K562 (cell line): ENCODE data around the gene HECW1. TPM values are rescaled to one million over a fixed set of nuclear protein-coding genes. Genes with fewer than 3 reads are reported as not detected.
A peak's percentile ranks its signal among the peaks of the same experiment; 100 is the strongest.

Experiments used
- ARID4B ChIP-seq: sonication (generic); formaldehyde crosslinking; IDR thresholded peaks from 2 replicates; pipeline ENCODE4 v1.8.0; 2022; ENCODE audit warnings: mild to moderate bottlenecking, missing genetic modification reagents
- BACH1 ChIP-seq: fragments of 200-800 bp; sonication (Bioruptor generic); IDR thresholded peaks from 2 replicates; pipeline ENCODE4 v1.6.1; 2016; ENCODE audit warnings: missing genetic modification characterization, missing compliant biosample characterization
- BDP1 ChIP-seq: IDR thresholded peaks from 3 replicates; pipeline ENCODE4 v1.6.1; 2011; ENCODE audit not compliant: insufficient read length, insufficient read depth
- CBFA2T3 ChIP-seq: fragments of 450-650 bp; IDR thresholded peaks from 2 replicates; pipeline ENCODE4 v1.6.1; 2017
- CEBPB ChIP-seq: fragments of 450-650 bp; IDR thresholded peaks from 2 replicates; pipeline ENCODE4 v1.6.1; 2016; ENCODE audit warnings: missing genetic modification characterization, missing compliant biosample characterization
- EP300 ChIP-seq: IDR thresholded peaks from 2 replicates; pipeline ENCODE4 v1.6.1; 2012; ENCODE audit warnings: low read length, improper control_type of control experiment
- GTF2A2 ChIP-seq: IDR thresholded peaks from 2 replicates; pipeline ENCODE4 v1.6.1; 2016; ENCODE audit warnings: mild to moderate bottlenecking, missing genetic modification characterization, missing compliant biosample characterization
- MAFK ChIP-seq: IDR thresholded peaks from 2 replicates; pipeline ENCODE4 v1.6.1; 2011; ENCODE audit warnings: low read length, improper control_type of control experiment
- MCM5 ChIP-seq: fragments of 450-650 bp; IDR thresholded peaks from 2 replicates; pipeline ENCODE4 v1.6.1; 2016; ENCODE audit warnings: low read depth
- MED1 ChIP-seq: sonication (generic); formaldehyde crosslinking; IDR thresholded peaks from 2 replicates; pipeline ENCODE4 v1.8.1; 2023; ENCODE audit warnings: missing genetic modification reagents, borderline replicate concordance
- MTA1 ChIP-seq: fragments of 450-650 bp; IDR thresholded peaks from 2 replicates; pipeline ENCODE4 v1.6.1; 2017; ENCODE audit warnings: borderline replicate concordance
- NFRKB ChIP-seq: fragments of 450-650 bp; IDR thresholded peaks from 2 replicates; pipeline ENCODE4 v1.6.1; 2016; ENCODE audit warnings: low read depth
- PRDM10 ChIP-seq: fragments of 450-650 bp; IDR thresholded peaks from 2 replicates; pipeline ENCODE4 v1.6.1; 2018; ENCODE audit not compliant: partially characterized antibody
- SAP30 ChIP-seq: fragments of 200-600 bp; sonication (generic); IDR thresholded peaks from 2 replicates; pipeline ENCODE4 v1.6.1; 2012; ENCODE audit warnings: borderline replicate concordance, low read depth, mild to moderate bottlenecking, moderate library complexity, low read length, control low read depth, inconsistent platforms; ENCODE audit not compliant: insufficient read depth, poor library complexity, severe bottlenecking
- ZKSCAN8 ChIP-seq: fragments of 200-800 bp; sonication (Bioruptor generic); IDR thresholded peaks from 2 replicates; pipeline ENCODE4 v1.6.1; 2016; ENCODE audit warnings: missing genetic modification characterization, missing compliant biosample characterization
- ZNF175 ChIP-seq: fragments of 200-800 bp; sonication (Bioruptor generic); IDR thresholded peaks from 2 replicates; pipeline ENCODE4 v1.6.1; 2016; ENCODE audit warnings: low read depth, mild to moderate bottlenecking, missing genetic modification characterization, missing compliant biosample characterization
- ZNF740 ChIP-seq, 3 experiments: fragments of 200-800 bp in 1 of 3; sonication (Bioruptor generic) in 1 of 3; sonication (generic) in 1 of 3; formaldehyde crosslinking in 1 of 3; IDR thresholded peaks; 2 replicates each; pipeline versions ENCODE4 v1.6.1 to v1.8.0; 2016 to 2022; ENCODE audit warnings: mild to moderate bottlenecking in 2 of 3, missing compliant biosample characterization in 2 of 3, missing genetic modification characterization in 2 of 3, missing genetic modification reagents in 1 of 3
- ZNF77 ChIP-seq: fragments of 250-450 bp; sonication (Bioruptor Pico); IDR thresholded peaks from 2 replicates; pipeline ENCODE4 v1.5.0; 2020
- polyA plus RNA-seq, 8 experiments: library from polyadenylated mRNA; depleted of rRNA in 4 of 8; stranded (reverse) in 5 of 8; unstranded in 3 of 8; fragments of >200 nt; fragmentation: Nextera tagmentation in 2 of 8; fragmentation: Illumina TruSeq in 1 of 8; extraction: Ambion mirVana in 2 of 8; extraction: Trizol in 1 of 8; gene quantifications; 2 replicates each; pipeline versions ENCODE4 v1.2.1 to v1.2.3, GENCODE V29; 2011 to 2014; ENCODE audit warnings: inconsistent platforms in 1 of 8, missing spikeins in 1 of 8
- total RNA-seq, 7 experiments: library from RNA; depleted of rRNA in 6 of 7; stranded (reverse); fragments of >200 nt in 6 of 7; fragmentation: Illumina TruSeq in 2 of 7; extraction: Trizol in 2 of 7; gene quantifications; 2 replicates each; pipeline versions ENCODE4 v1.2.1 to v1.2.3, GENCODE V29; 2011 to 2021; ENCODE audit warnings: low replicate concordance in 1 of 7
- TF ChIP-seq, protein P1 (sequence below): fragments of 450-650 bp; IDR thresholded peaks from 2 replicates; pipeline ENCODE4 v1.6.1; 2016; ENCODE audit warnings: borderline replicate concordance

Gene HECW1
- total and polyA plus RNA-seq, 9 of the 15 experiments (the other 6 are each of a cell fraction or from before 2014, with no cell fraction given) = 0.07 to 0.31 (median 0.13) TPM; not detected in 4

DNA sequence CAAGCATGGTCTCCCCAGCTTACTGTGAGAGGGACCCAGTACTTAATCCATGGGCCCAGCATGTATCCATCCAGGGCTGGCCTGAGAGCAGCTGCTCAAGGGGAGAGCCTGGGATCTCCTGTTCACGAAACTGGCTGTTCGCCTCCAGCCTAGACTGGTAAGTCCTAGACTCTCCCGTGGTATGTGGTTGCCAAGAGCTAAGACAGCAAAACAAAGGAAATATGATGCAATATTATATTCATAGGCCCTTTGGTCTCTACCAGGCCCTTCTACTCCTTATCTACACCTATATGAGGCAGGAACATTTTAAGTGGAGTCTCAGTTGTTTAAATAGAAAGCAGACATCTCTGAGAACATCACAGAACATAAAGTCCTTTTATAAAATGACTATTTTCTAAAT, 441.6 kb downstream of the HECW1 start (continued):
- TF ChIP-seq PRDM10 (no peak), MTA1 (no peak), MED1 (no peak), EP300 (0 out of 2 replicates have a peak, but pooled peaks have one; percentile 4), ZKSCAN8 (CRISPR knock-in tag) (no peak), ZNF740 (CRISPR knock-in tag; IDR thresholded peaks at IDR 0.05) (no peak), ZNF740 (tag; IDR thresholded peaks at IDR 0.05) (no peak), NFRKB (no peak), BDP1 (no peak), CBFA2T3 (no peak), ZNF77 (no peak), ARID4B (no peak), BACH1 (no peak), ZNF175 (CRISPR knock-in tag) (peak; percentile 84), MCM5 (no peak), SAP30 (no peak), GTF2A2 (tag) (no peak), CEBPB (peak; percentile 86), MAFK (no peak)
- TF ChIP-seq, protein P1, sequence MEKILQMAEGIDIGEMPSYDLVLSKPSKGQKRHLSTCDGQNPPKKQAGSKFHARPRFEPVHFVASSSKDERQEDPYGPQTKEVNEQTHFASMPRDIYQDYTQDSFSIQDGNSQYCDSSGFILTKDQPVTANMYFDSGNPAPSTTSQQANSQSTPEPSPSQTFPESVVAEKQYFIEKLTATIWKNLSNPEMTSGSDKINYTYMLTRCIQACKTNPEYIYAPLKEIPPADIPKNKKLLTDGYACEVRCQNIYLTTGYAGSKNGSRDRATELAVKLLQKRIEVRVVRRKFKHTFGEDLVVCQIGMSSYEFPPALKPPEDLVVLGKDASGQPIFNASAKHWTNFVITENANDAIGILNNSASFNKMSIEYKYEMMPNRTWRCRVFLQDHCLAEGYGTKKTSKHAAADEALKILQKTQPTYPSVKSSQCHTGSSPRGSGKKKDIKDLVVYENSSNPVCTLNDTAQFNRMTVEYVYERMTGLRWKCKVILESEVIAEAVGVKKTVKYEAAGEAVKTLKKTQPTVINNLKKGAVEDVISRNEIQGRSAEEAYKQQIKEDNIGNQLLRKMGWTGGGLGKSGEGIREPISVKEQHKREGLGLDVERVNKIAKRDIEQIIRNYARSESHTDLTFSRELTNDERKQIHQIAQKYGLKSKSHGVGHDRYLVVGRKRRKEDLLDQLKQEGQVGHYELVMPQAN = no peak
